K562 (cell line): ENCODE data around the gene SDK1. TPM values are rescaled to one million over a fixed set of nuclear protein-coding genes. Genes with fewer than 3 reads are reported as not detected.

Experiments used
- ATAC-seq: fragments of 200-7000 bp; cut with Tn5 transposase; 3 replicates; pipeline ENCODE4 v1.9.1; 2020; ENCODE audit warnings: moderate library complexity
- BruUV-seq: library from RNA; stranded (reverse); fragments of 400-500 nt; replicated peaks from 2 replicates; lab custom pipeline; 2021; lab: Mats Ljungman, UMichigan
- CTCF ChIA-PET: fragments of 300-600 bp; formaldehyde crosslinking; extraction: SDS; loops from one replicate; lab custom pipeline; 2021; ENCODE audit warnings: low intra/inter-chr PET ratio; lab: Yijun Ruan, JAX
- POLR2A ChIA-PET: fragments of 300-600, 350-650 bp; sonication (Branson Sonifier 250); formaldehyde crosslinking; extraction: SDS; loops from one replicate; lab custom pipeline; 2021; ENCODE audit warnings: antibody characterized with exemption, inconsistent platforms; lab: Yijun Ruan, JAX
- DNase-seq, 4 experiments: peaks; one replicate each; pipeline versions ENCODE4 v3.0.0 to v3.0.0-alpha.2; 2011 to 2018; ENCODE audit warnings: low spot score in 3 of 4, mixed read lengths in 3 of 4; ENCODE audit errors: extremely low read depth in 1 of 4
- FAIRE-seq: peaks from 2 replicates; lab custom pipeline; 2011; peaks lifted over from hg19 to GRCh38; lab: Jason Lieb, UNC
- H2AFZ ChIP-seq: 2 replicates; pipeline ENCODE4 v1.6.0; 2011; ENCODE audit warnings: low read depth, low read length, control low read depth, inconsistent platforms
- H3K27ac ChIP-seq: fragments of 200-600 bp; 3 replicates; pipeline ENCODE4 v1.8.0; 2011; ENCODE audit warnings: low read depth, mild to moderate bottlenecking, control low read depth, inconsistent platforms, low read length, moderate library complexity, mixed read lengths; ENCODE audit errors: extremely low read depth
- H3K27me3 ChIP-seq, 2 experiments: fragments of 300-600 bp in 1 of 2; 2 replicates in 1 of 2; 3 replicates in 1 of 2; pipeline versions ENCODE4 v1.6.0 to v1.8.0; 2011; ENCODE audit warnings: inconsistent platforms in 2 of 2, low read length in 2 of 2, mild to moderate bottlenecking in 1 of 2, mixed read lengths in 1 of 2, moderate library complexity in 1 of 2; ENCODE audit not compliant: control insufficient read depth in 2 of 2, insufficient read depth in 2 of 2
- H3K36me3 ChIP-seq: fragments of 300-600 bp; 3 replicates; pipeline ENCODE4 v1.8.0; 2011; ENCODE audit warnings: mild to moderate bottlenecking, low read length, inconsistent platforms; ENCODE audit not compliant: control insufficient read depth, insufficient read depth
- H3K4me1 ChIP-seq, 2 experiments: fragments of 200-600 bp in 1 of 2; replicated peaks in 1 of 2; 2 replicates in 1 of 2; 3 replicates in 1 of 2; pipeline versions ENCODE4 v1.5.1 to v1.8.0; 2011; ENCODE audit warnings: inconsistent platforms in 2 of 2, low read length in 2 of 2, mild to moderate bottlenecking in 1 of 2, mixed read lengths in 1 of 2, moderate library complexity in 1 of 2; ENCODE audit not compliant: control insufficient read depth in 2 of 2, insufficient read depth in 2 of 2
- H3K4me2 ChIP-seq: 2 replicates; pipeline ENCODE4 v1.6.1; 2011; ENCODE audit warnings: low read length, control low read depth, inconsistent platforms, mixed read lengths; ENCODE audit not compliant: insufficient read depth
- H3K4me3 ChIP-seq: fragments of 200-600 bp; sonication (generic), shearing (Covaris generic); 2 replicates; pipeline ENCODE4 v1.5.1; 2016; ENCODE audit warnings: control low read depth, inconsistent platforms
- H3K79me2 ChIP-seq: fragments of 200-600 bp; 3 replicates; pipeline ENCODE4 v1.8.0; 2011; ENCODE audit warnings: low read length, inconsistent platforms; ENCODE audit not compliant: control insufficient read depth, insufficient read depth
- H3K9ac ChIP-seq, 2 experiments: 2 replicates each; pipeline versions ENCODE4 v1.6.0 to v1.6.1; 2011; ENCODE audit warnings: low read depth in 2 of 2, low read length in 2 of 2, control low read depth in 1 of 2, inconsistent platforms in 1 of 2, mild to moderate bottlenecking in 1 of 2, mixed read lengths in 1 of 2; ENCODE audit not compliant: insufficient read depth in 1 of 2
- H3K9me1 ChIP-seq: one replicate; pipeline ENCODE4 v1.6.0; 2011; ENCODE audit warnings: inconsistent platforms, mild to moderate bottlenecking, low read length, moderate library complexity; ENCODE audit not compliant: control insufficient read depth, insufficient read depth
- H3K9me3 ChIP-seq: replicated peaks from 2 replicates; pipeline ENCODE4 v1.5.1; 2011; ENCODE audit warnings: low read depth, low read length, inconsistent platforms; ENCODE audit not compliant: control insufficient read depth, insufficient read depth
- H4K20me1 ChIP-seq: replicated peaks from 2 replicates; pipeline ENCODE4 v1.6.1; 2011; ENCODE audit warnings: low read length, inconsistent platforms, mixed read lengths; ENCODE audit not compliant: control insufficient read depth, insufficient read depth
- CBX1 ChIP-seq: sonication (generic); IDR thresholded peaks from 2 replicates; pipeline ENCODE4 v1.6.1; 2016; ENCODE audit warnings: antibody characterized with exemption, low read depth, mild to moderate bottlenecking
- MCM5 ChIP-seq: fragments of 450-650 bp; IDR thresholded peaks from 2 replicates; pipeline ENCODE4 v1.6.1; 2016; ENCODE audit warnings: low read depth
- MXI1 ChIP-seq: IDR thresholded peaks from 2 replicates; pipeline ENCODE4 v1.6.1; 2011; ENCODE audit warnings: low read depth, mild to moderate bottlenecking, improper control_type of control experiment, low read length
- MYC ChIP-seq, 2 experiments: fragments of 250-450 bp in 1 of 2; sonication (Bioruptor Pico) in 1 of 2; IDR thresholded peaks; 2 replicates each; pipeline versions ENCODE4 v1.5.1 to v1.6.1; 2012 to 2021; ENCODE audit warnings: low read depth in 2 of 2, borderline replicate concordance in 1 of 2, improper control_type of control experiment in 1 of 2, low read length in 1 of 2, mild to moderate bottlenecking in 1 of 2, moderate library complexity in 1 of 2
- PBX2 ChIP-seq, 2 experiments: IDR thresholded peaks in 1 of 2; conservative IDR thresholded peaks in 1 of 2; 2 replicates each; pipeline ENCODE4 v1.6.1; 2016; ENCODE audit warnings: low read depth in 2 of 2, mild to moderate bottlenecking in 1 of 2, missing compliant biosample characterization in 1 of 2, missing genetic modification characterization in 1 of 2, moderate library complexity in 1 of 2
- PHB2 ChIP-seq: fragments of 450-650 bp; IDR thresholded peaks from 2 replicates; pipeline ENCODE4 v1.6.1; 2017; ENCODE audit warnings: low read depth
- RUNX1 ChIP-seq: sonication (generic); IDR thresholded peaks from 2 replicates; pipeline ENCODE4 v1.6.1; 2016; ENCODE audit warnings: antibody characterized with exemption, low read depth
- SMAD1 ChIP-seq: fragments of 150-350 bp; IDR thresholded peaks from 2 replicates; pipeline ENCODE4 v1.6.1; 2014; ENCODE audit warnings: low read length, low read depth; ENCODE audit not compliant: partially characterized antibody
- SMARCE1 ChIP-seq: fragments of 450-650 bp; IDR thresholded peaks from 2 replicates; pipeline ENCODE4 v1.7.1; 2016; ENCODE audit warnings: mild to moderate bottlenecking
- TAF1 ChIP-seq: IDR thresholded peaks from 2 replicates; pipeline ENCODE4 v1.6.1; 2011; ENCODE audit warnings: mild to moderate bottlenecking, low read length, moderate library complexity; ENCODE audit not compliant: insufficient read depth, control insufficient read depth, severe bottlenecking; ENCODE audit errors: extremely low read depth
- ZBTB34 ChIP-seq: fragments of 250-450 bp; sonication (Bioruptor Pico); IDR thresholded peaks from 2 replicates; pipeline ENCODE4 v1.8.0; 2021; ENCODE audit warnings: mild to moderate bottlenecking, moderate library complexity
- ZNF589 ChIP-seq: fragments of 200-800 bp; sonication (Bioruptor generic); IDR thresholded peaks from 2 replicates; pipeline ENCODE4 v1.6.1; 2016; ENCODE audit warnings: low read depth, missing genetic modification characterization, missing compliant biosample characterization
- ZNF77 ChIP-seq: fragments of 250-450 bp; sonication (Bioruptor Pico); IDR thresholded peaks from 2 replicates; pipeline ENCODE4 v1.5.0; 2020
- ZNF778 ChIP-seq: fragments of 450-650 bp; formaldehyde crosslinking; IDR thresholded peaks from 2 replicates; pipeline ENCODE4 v1.4.0; 2020; ENCODE audit warnings: mild to moderate bottlenecking, moderate library complexity
- WGBS: fragments of 100-300 bp; shearing (Covaris generic); methylation state at CpG from one replicate; pipeline ENCODE4 v1.1.6; 2016; ENCODE audit warnings: low coverage, mixed read lengths; ENCODE audit not compliant: insufficient coverage; ENCODE audit errors: missing lambda C conversion rate; 5-methylcytosine and 5-hydroxymethylcytosine counted together
- in situ Hi-C: fragments of 300-500 bp; cut with MboI; formaldehyde crosslinking; loops from 4 replicates; pipeline ENCODE4 v1.15.0; 2018; ENCODE audit warnings: inconsistent platforms, mixed read lengths
- intact Hi-C: fragments of 100-400 bp; cut with micrococcal nuclease; formaldehyde crosslinking; loops from 2 replicates; pipeline ENCODE4 v1.14.2; 2022
- polyA plus RNA-seq, 8 experiments: library from polyadenylated mRNA; depleted of rRNA in 4 of 8; stranded (reverse) in 5 of 8; unstranded in 3 of 8; fragments of >200 nt; fragmentation: Nextera tagmentation in 2 of 8; fragmentation: Illumina TruSeq in 1 of 8; extraction: Ambion mirVana in 2 of 8; extraction: Trizol in 1 of 8; gene quantifications; 2 replicates each; pipeline versions ENCODE4 v1.2.1 to v1.2.3, GENCODE V29; 2011 to 2014; ENCODE audit warnings: inconsistent platforms in 1 of 8, missing spikeins in 1 of 8
- total RNA-seq, 7 experiments: library from RNA; depleted of rRNA in 6 of 7; stranded (reverse); fragments of >200 nt in 6 of 7; fragmentation: Illumina TruSeq in 2 of 7; extraction: Trizol in 2 of 7; gene quantifications; 2 replicates each; pipeline versions ENCODE4 v1.2.1 to v1.2.3, GENCODE V29; 2011 to 2021; ENCODE audit warnings: low replicate concordance in 1 of 7

The SDK1 gene
- total and polyA plus RNA-seq, 9 of the 15 experiments (the other 6 are each of a cell fraction or from before 2014, with no cell fraction given): 0.16 TPM; not detected in 8

- in situ Hi-C loops: no loop called here
- under 1% methylated on average over 18 of the region's 22 CpGs for WGBS
- TF ChIP-seq ZNF589 (CRISPR knock-in tag): no peak
- no peak for TF ChIP-seq MCM5
- TF ChIP-seq SMARCE1: no peak
- TF ChIP-seq MYC (IDR thresholded peaks at IDR 0.05; ENCODE audit: low read depth, low read length): no peak
- TF ChIP-seq MYC (CRISPR knock-in tag; IDR thresholded peaks at IDR 0.05; ENCODE audit: borderline replicate concordance, low read depth): no peak
- no peak for TF ChIP-seq RUNX1
- TF ChIP-seq TAF1: no peak
- TF ChIP-seq SMAD1: no peak
- no peak for TF ChIP-seq ZNF778
- TF ChIP-seq ZNF77 (CRISPR knock-in tag): no peak
- no peak for TF ChIP-seq PBX2 (CRISPR knock-in tag; IDR thresholded peaks at IDR 0.05; ENCODE audit: low read depth)
- no peak for TF ChIP-seq PBX2 (tag; conservative IDR thresholded peaks at IDR 0.05; ENCODE audit: low read depth)
- TF ChIP-seq MXI1: no peak
- no peak for TF ChIP-seq ZBTB34 (CRISPR knock-in tag)
- no peak for TF ChIP-seq PHB2
- no peak for TF ChIP-seq CBX1
- Histone ChIP-seq H3K27me3 (peaks cover 24 to 95% of the 10 kb centered on the region in 2 experiments; a peak in 4 of 5 replicates), H3K79me2 (no peaks in the 10 kb centered on the region), H3K9me1 (no peaks in the 10 kb centered on the region), H3K36me3 (no peaks in the 10 kb centered on the region), H3K9ac (no peak overlapping the region), H2AFZ (no peak overlapping the region), H3K4me3 (no peak overlapping the region), H3K27ac (no peak overlapping the region), H3K4me1 (no peaks in the 10 kb centered on the region; a peak in 1 of 5 replicates), H4K20me1 (no peaks in the 10 kb centered on the region; the same call in 1 of the 2 replicates), H3K4me2 (no peak overlapping the region), H3K9me3 (no peaks in the 10 kb centered on the region)
- intact Hi-C loops: no loop called here
- BruUV-seq: no TSS peak
- ChIA-PET POLR2A (no interaction called here), CTCF (no interaction called here)
- no peak for FAIRE-seq
- ATAC-seq: no peak
- no peak for DNase-seq
These were observed 870.1 kb downstream of the SDK1 start for GRCh38 chr7:4170997-4171786.
